GM18520 (cell line): ENCODE results near the gene HLX.

Source experiments
- ATAC-seq: cut with Tn5 transposase; IDR thresholded peaks from one replicate; pipeline ENCODE4 v1.9.1; 2021; ENCODE audit not compliant: unreplicated experiment

HLX gene

GRCh38 chr1:220882061-220882891 lies 3.0 kb downstream of the HLX start:
- ATAC-seq = no peak

GRCh38 chr1:220884109-220884980 lies 5.1 kb downstream of the HLX start:
- ATAC-seq = no peak

- ATAC-seq = no peak
Observed at GRCh38 chr1:220884981-220885918, 6.0 kb downstream of the HLX start.

GRCh38 chr1:220885971-220886370 lies 6.7 kb downstream of the HLX start:
- ATAC-seq = no peak

GRCh38 chr1:220886470-220887201 lies 7.4 kb downstream of the HLX start:
- ATAC-seq = no peak

GRCh38 chr1:220887202-220887519 lies 7.9 kb downstream of the HLX start:
- ATAC-seq = no peak

- no peak for ATAC-seq
Observed at GRCh38 chr1:220887520-220888416, 8.5 kb downstream of the HLX start.

GRCh38 chr1:220888417-220888986 lies 9.3 kb downstream of the HLX start:
- ATAC-seq = no peak

- ATAC-seq = no peak
Observed at GRCh38 chr1:220889333-220889732, 10.1 kb downstream of the HLX start.

- no peak for ATAC-seq
Observed at GRCh38 chr1:220889848-220890287, 10.6 kb downstream of the HLX start.

GRCh38 chr1:220890602-220891001 lies 11.4 kb downstream of the HLX start:
- ATAC-seq = no peak

- no peak for ATAC-seq
Observed at GRCh38 chr1:220891224-220892085, 12.2 kb downstream of the HLX start.

GRCh38 chr1:220892086-220892376 lies 12.8 kb downstream of the HLX start:
- no peak for ATAC-seq

- ATAC-seq = no peak
Observed at GRCh38 chr1:220892997-220893700, 13.9 kb downstream of the HLX start.

- no peak for ATAC-seq
Observed at GRCh38 chr1:220893701-220894024, 14.4 kb downstream of the HLX start.

- no peak for ATAC-seq
Observed at GRCh38 chr1:220894025-220894923, 15.0 kb downstream of the HLX start.

GRCh38 chr1:220894924-220895256 lies 15.6 kb downstream of the HLX start:
- no peak for ATAC-seq
